Activated CD4-positive, alpha-beta memory T cell treated with anti-CD3 and anti-CD28 coated beads, Interleukin-2, amount 10 ng/mL, durations not matched to agents 7 days and 5 days (primary cell): ENCODE data around the gene PLEKHA1. TPM values are rescaled to one million over a fixed set of nuclear protein-coding genes. Genes with fewer than 3 reads are reported as not detected.

Source experiments
- CTCF ChIA-PET: fragments of 350-600 bp; sonication (Branson Sonifier 250); formaldehyde crosslinking; loops from one replicate; lab custom pipeline; 2021; ENCODE audit warnings: antibody characterized with exemption, inconsistent platforms; lab: Charles Lee
- POLR2A ChIA-PET: fragments of 350-600 bp; sonication (Branson Sonifier 250); formaldehyde crosslinking; loops from one replicate; lab custom pipeline; 2021; ENCODE audit warnings: antibody characterized with exemption; lab: Charles Lee
- DNase-seq: peaks from one replicate; pipeline ENCODE4 v3.0.0-alpha.2; 2020
- H3K27ac Mint-ChIP-seq: one replicate; pipeline ENCODE4 v1.8.0; 2021; ENCODE audit warnings: mild to moderate bottlenecking, mixed read lengths
- H3K27me3 Mint-ChIP-seq: one replicate; pipeline ENCODE4 v1.8.0; 2021; ENCODE audit warnings: mixed read lengths
- H3K36me3 Mint-ChIP-seq: one replicate; pipeline ENCODE4 v1.8.0; 2021; ENCODE audit warnings: low read depth, mixed read lengths
- H3K4me1 Mint-ChIP-seq: one replicate; pipeline ENCODE4 v1.8.0; 2021; ENCODE audit warnings: mixed read lengths
- H3K4me3 Mint-ChIP-seq: one replicate; pipeline ENCODE4 v1.8.0; 2021; ENCODE audit warnings: mild to moderate bottlenecking, mixed read lengths
- H3K9me3 Mint-ChIP-seq: one replicate; pipeline ENCODE4 v1.8.0; 2021; ENCODE audit warnings: mixed read lengths
- total RNA-seq, 2 experiments: library from RNA; stranded (reverse); gene quantifications; one replicate each; pipeline ENCODE4 v1.2.3, GENCODE V29; 2021

Gene PLEKHA1
- total RNA-seq, 2 experiments from 2014 or later, result 5.2 to 5.3 TPM

- Mint-ChIP-seq H3K36me3 (no peaks in the 10 kb centered on the region), H3K4me1 (peaks cover 6% of the 10 kb centered on the region), H3K4me3 (peak overlapping the region; percentile 52), H3K27ac (no peak overlapping the region), H3K9me3 (no peaks in the 10 kb centered on the region), H3K27me3 (peaks cover 74% of the 10 kb centered on the region)
- DNase-seq, result no peak
- POLR2A ChIA-PET, result no interaction called here
- CTCF ChIA-PET, result no interaction called here
These were observed 88.3 kb downstream of the PLEKHA1 start for GRCh38 chr10:122462533-122463465.

- Mint-ChIP-seq H3K27me3 (peaks cover 69% of the 10 kb centered on the region), H3K36me3 (no peaks in the 10 kb centered on the region), H3K27ac (no peak overlapping the region), H3K4me3 (no peak overlapping the region), H3K9me3 (no peaks in the 10 kb centered on the region), H3K4me1 (peaks cover 6% of the 10 kb centered on the region)
- DNase-seq, result no peak
- POLR2A ChIA-PET, result no interaction called here
- CTCF ChIA-PET, result no interaction called here
These were observed 89.2 kb downstream of the PLEKHA1 start for GRCh38 chr10:122463466-122464249.

GRCh38 chr10:122464250-122464510, 89.7 kb downstream of the PLEKHA1 start:
- CTCF ChIA-PET, result no interaction called here
- Mint-ChIP-seq H3K27me3 (peaks cover 67% of the 10 kb centered on the region), H3K4me1 (peaks cover 6% of the 10 kb centered on the region)

GRCh38 chr10:122464586-122464985, 90.1 kb downstream of the PLEKHA1 start:
- no peak overlapping the region for H3K27ac Mint-ChIP-seq
- DNase-seq, result no peak
- CTCF ChIA-PET, result no interaction called here
- H3K27me3 Mint-ChIP-seq, result peaks cover 66% of the 10 kb centered on the region
- no peak overlapping the region for H3K4me3 Mint-ChIP-seq
- no peaks in the 10 kb centered on the region for H3K9me3 Mint-ChIP-seq
- peaks cover 6% of the 10 kb centered on the region for H3K4me1 Mint-ChIP-seq
- POLR2A ChIA-PET, result no interaction called here
- no peaks in the 10 kb centered on the region for H3K36me3 Mint-ChIP-seq

More at GRCh38 chr10:122464250-122464510, 89.7 kb downstream of the PLEKHA1 start:
- Mint-ChIP-seq H3K27ac (no peak overlapping the region), H3K9me3 (no peaks in the 10 kb centered on the region), H3K36me3 (no peaks in the 10 kb centered on the region), H3K4me3 (no peak overlapping the region)
- POLR2A ChIA-PET, result no interaction called here
- DNase-seq, result no peak

- H3K27ac Mint-ChIP-seq, result no peak overlapping the region
- H3K9me3 Mint-ChIP-seq, result no peaks in the 10 kb centered on the region
- POLR2A ChIA-PET, result no interaction called here
- CTCF ChIA-PET, result no interaction called here
- no peaks in the 10 kb centered on the region for H3K36me3 Mint-ChIP-seq
- H3K4me1 Mint-ChIP-seq, result peaks cover 6% of the 10 kb centered on the region
- H3K27me3 Mint-ChIP-seq, result peaks cover 63% of the 10 kb centered on the region
- no peak for DNase-seq
- no peak overlapping the region for H3K4me3 Mint-ChIP-seq
These were observed 91.0 kb downstream of the PLEKHA1 start for GRCh38 chr10:122465401-122466040.

- DNase-seq, result no peak
- POLR2A ChIA-PET, result no interaction called here
These were observed 92.5 kb downstream of the PLEKHA1 start for GRCh38 chr10:122466951-122467381.

GRCh38 chr10:122467701-122468100, 93.2 kb downstream of the PLEKHA1 start:
- ChIA-PET CTCF (interaction anchor here (1.7 kb wide), 1 partner anchor 98 kb away, joined by 5 read pairs; no protein-coding TSS in a partner anchor), POLR2A (no interaction called here)
- Mint-ChIP-seq H3K27ac (no peak overlapping the region), H3K27me3 (peaks cover 61% of the 10 kb centered on the region), H3K4me3 (no peak overlapping the region), H3K36me3 (no peaks in the 10 kb centered on the region), H3K4me1 (peaks cover 2% of the 10 kb centered on the region), H3K9me3 (no peaks in the 10 kb centered on the region)
- DNase-seq, result no peak

More at GRCh38 chr10:122466951-122467381, 92.5 kb downstream of the PLEKHA1 start:
- no peak overlapping the region for H3K4me3 Mint-ChIP-seq
- H3K36me3 Mint-ChIP-seq, result no peaks in the 10 kb centered on the region
- H3K27ac Mint-ChIP-seq, result no peak overlapping the region
- no peaks in the 10 kb centered on the region for H3K9me3 Mint-ChIP-seq
- CTCF ChIA-PET, result interaction anchor here (1.2 to 1.7 kb wide), 2 partner anchors 33 to 99 kb away, joined by 4 to 5 read pairs; no protein-coding TSS in a partner anchor
- peaks cover 64% of the 10 kb centered on the region for H3K27me3 Mint-ChIP-seq
- peaks cover 6% of the 10 kb centered on the region for H3K4me1 Mint-ChIP-seq

GRCh38 chr10:122468307-122468925, 93.9 kb downstream of the PLEKHA1 start:
- peaks cover 59% of the 10 kb centered on the region for H3K27me3 Mint-ChIP-seq
- no peak overlapping the region for H3K27ac Mint-ChIP-seq
- DNase-seq, result no peak
- H3K36me3 Mint-ChIP-seq, result no peaks in the 10 kb centered on the region
- ChIA-PET POLR2A (no interaction called here), CTCF (no interaction called here)
- H3K4me3 Mint-ChIP-seq, result no peak overlapping the region
- no peaks in the 10 kb centered on the region for H3K4me1 Mint-ChIP-seq
- H3K9me3 Mint-ChIP-seq, result no peaks in the 10 kb centered on the region

GRCh38 chr10:122468926-122469781, 94.6 kb downstream of the PLEKHA1 start:
- no peak overlapping the region for H3K27ac Mint-ChIP-seq
- CTCF ChIA-PET, result no interaction called here
- H3K4me3 Mint-ChIP-seq, result no peak overlapping the region
- no peaks in the 10 kb centered on the region for H3K4me1 Mint-ChIP-seq
- POLR2A ChIA-PET, result no interaction called here
- no peak for DNase-seq
- H3K36me3 Mint-ChIP-seq, result no peaks in the 10 kb centered on the region
- H3K9me3 Mint-ChIP-seq, result no peaks in the 10 kb centered on the region
- H3K27me3 Mint-ChIP-seq, result peaks cover 52% of the 10 kb centered on the region

GRCh38 chr10:122469848-122470247, 95.3 kb downstream of the PLEKHA1 start:
- H3K27me3 Mint-ChIP-seq, result peaks cover 53% of the 10 kb centered on the region
- H3K4me1 Mint-ChIP-seq, result no peaks in the 10 kb centered on the region
- CTCF ChIA-PET, result no interaction called here

GRCh38 chr10:122471531-122472177, 97.1 kb downstream of the PLEKHA1 start:
- Mint-ChIP-seq H3K4me3 (no peak overlapping the region), H3K9me3 (no peaks in the 10 kb centered on the region), H3K27me3 (peaks cover 39% of the 10 kb centered on the region), H3K36me3 (no peaks in the 10 kb centered on the region), H3K27ac (no peak overlapping the region), H3K4me1 (no peaks in the 10 kb centered on the region)
- no peak for DNase-seq
- CTCF ChIA-PET, result no interaction called here
- POLR2A ChIA-PET, result no interaction called here

More at GRCh38 chr10:122469848-122470247, 95.3 kb downstream of the PLEKHA1 start:
- Mint-ChIP-seq H3K9me3 (no peaks in the 10 kb centered on the region), H3K4me3 (no peak overlapping the region), H3K27ac (no peak overlapping the region), H3K36me3 (no peaks in the 10 kb centered on the region)
- POLR2A ChIA-PET, result no interaction called here
- DNase-seq, result no peak

- Mint-ChIP-seq H3K36me3 (no peaks in the 10 kb centered on the region), H3K4me1 (no peaks in the 10 kb centered on the region), H3K4me3 (no peak overlapping the region), H3K27me3 (peaks cover 31% of the 10 kb centered on the region), H3K27ac (no peak overlapping the region), H3K9me3 (no peaks in the 10 kb centered on the region)
- POLR2A ChIA-PET, result no interaction called here
- no peak for DNase-seq
- CTCF ChIA-PET, result no interaction called here
These were observed 98.6 kb downstream of the PLEKHA1 start for GRCh38 chr10:122473116-122473515.
